NCI-H510A (cell line): ENCODE measurements around the gene RBPJ.
A peak's percentile ranks its signal among the peaks of the same experiment; 100 is the strongest.
"Not testable (repeated sequence)": the region's sequence is repeated elsewhere in the genome, so short reads cannot be mapped to it uniquely, and the experiment has no call there.

ENCODE experiments used
- DNase-seq: peaks from one replicate; lab custom pipeline; 2025; lab: John Stamatoyannopoulos, UW

Gene RBPJ

GRCh38 chr4:26302031-26302899 is 18.5 kb upstream of the RBPJ start:
- no peak for DNase-seq

GRCh38 chr4:26303008-26303407 is 17.8 kb upstream of the RBPJ start:
- no peak for DNase-seq

- DNase-seq, result no peak
Measured at GRCh38 chr4:26307037-26307800, 13.6 kb upstream of the RBPJ start.

GRCh38 chr4:26308568-26308967 is 12.2 kb upstream of the RBPJ start:
- no peak for DNase-seq

- DNase-seq, result no peak
Measured at GRCh38 chr4:26310264-26310663, 10.6 kb upstream of the RBPJ start.

GRCh38 chr4:26311633-26312032 is 9.2 kb upstream of the RBPJ start:
- no peak for DNase-seq

- not testable (repeated sequence) for DNase-seq
Measured at GRCh38 chr4:26315316-26315932, 5.4 kb upstream of the RBPJ start.

GRCh38 chr4:26317766-26318165 is 3.0 kb upstream of the RBPJ start:
- DNase-seq, result no peak

- DNase-seq, result peak; percentile 94
Measured at GRCh38 chr4:26319467-26319948, 1.3 kb upstream of the RBPJ start.

GRCh38 chr4:26319949-26320537 is 771 bp upstream of the RBPJ start:
- DNase-seq, result no peak

GRCh38 chr4:26321373-26322221 is 783 bp downstream of the RBPJ start:
- DNase-seq, result no peak

GRCh38 chr4:26322346-26322745 is 1.5 kb downstream of the RBPJ start:
- DNase-seq, result no peak

- DNase-seq, result no peak
Measured at GRCh38 chr4:26323821-26324220, 3.0 kb downstream of the RBPJ start.

- no peak for DNase-seq
Measured at GRCh38 chr4:26325191-26325590, 4.4 kb downstream of the RBPJ start.

- DNase-seq, result no peak
Measured at GRCh38 chr4:26326791-26327190, 6.0 kb downstream of the RBPJ start.

GRCh38 chr4:26330186-26330787 is 9.5 kb downstream of the RBPJ start:
- peak; percentile 11 for DNase-seq

GRCh38 chr4:26330946-26331345 is 10.1 kb downstream of the RBPJ start:
- peak; percentile 70 for DNase-seq

GRCh38 chr4:26331380-26331950 is 10.7 kb downstream of the RBPJ start:
- DNase-seq, result peak; percentile 8

- DNase-seq, result no peak
Measured at GRCh38 chr4:26334366-26334765, 13.6 kb downstream of the RBPJ start.

- no peak for DNase-seq
Measured at GRCh38 chr4:26337612-26338011, 16.8 kb downstream of the RBPJ start.
